Mesenchymal stem cell (in vitro differentiated cells and primary cell): Measurements from ENCODE around the gene ZNF142. TPM values are rescaled to one million over a fixed set of nuclear protein-coding genes. Genes with fewer than 3 reads are reported as not detected.

Experiments
- DNase-seq: peaks from one replicate; pipeline ENCODE4 v3.0.0-alpha.2; 2013
- H2AFZ ChIP-seq: one replicate; pipeline ENCODE4 v1.6.1; 2013; ENCODE audit warnings: low read depth, mild to moderate bottlenecking, control low read depth, inconsistent platforms, low read length, moderate library complexity
- H2AK5ac ChIP-seq: 2 replicates; pipeline ENCODE4 v1.6.1; 2013; ENCODE audit warnings: low read length, moderate library complexity, mild to moderate bottlenecking, inconsistent platforms; ENCODE audit not compliant: severe bottlenecking
- H2BK120ac ChIP-seq: one replicate; pipeline ENCODE4 v1.6.1; 2013; ENCODE audit warnings: low read depth, mild to moderate bottlenecking, inconsistent platforms, low read length, moderate library complexity
- H2BK12ac ChIP-seq, 2 experiments: one replicate each; pipeline ENCODE4 v1.6.1; 2013; ENCODE audit warnings: inconsistent platforms in 2 of 2, low read length in 2 of 2, mild to moderate bottlenecking in 2 of 2, moderate library complexity in 2 of 2, control low read depth in 1 of 2
- H2BK15ac ChIP-seq: one replicate; pipeline ENCODE4 v1.6.1; 2013; ENCODE audit warnings: mild to moderate bottlenecking, low read depth, inconsistent platforms; ENCODE audit not compliant: poor library complexity, severe bottlenecking
- H2BK5ac ChIP-seq: 2 replicates; pipeline ENCODE4 v1.6.1; 2013; ENCODE audit warnings: low read depth, mild to moderate bottlenecking, low read length, control low read depth, inconsistent platforms; ENCODE audit not compliant: poor library complexity, severe bottlenecking
- H3K14ac ChIP-seq, 2 experiments: one replicate each; pipeline ENCODE4 v1.6.1; 2013; ENCODE audit warnings: inconsistent platforms in 2 of 2, low read length in 2 of 2, control low read depth in 1 of 2, mild to moderate bottlenecking in 1 of 2, moderate library complexity in 1 of 2
- H3K18ac ChIP-seq, 2 experiments: one replicate each; pipeline ENCODE4 v1.6.1; 2013; ENCODE audit warnings: inconsistent platforms in 2 of 2, low read length in 2 of 2, control low read depth in 1 of 2, low read depth in 1 of 2, mild to moderate bottlenecking in 1 of 2
- H3K23ac ChIP-seq, 2 experiments: one replicate each; pipeline ENCODE4 v1.6.1; 2013; ENCODE audit warnings: inconsistent platforms in 2 of 2, low read length in 2 of 2, mild to moderate bottlenecking in 2 of 2, moderate library complexity in 2 of 2, control low read depth in 1 of 2
- H3K27ac ChIP-seq: 2 replicates; pipeline ENCODE4 v1.5.1; 2013; ENCODE audit warnings: mild to moderate bottlenecking, moderate library complexity, low read length, control low read depth, inconsistent platforms; ENCODE audit not compliant: poor library complexity, severe bottlenecking
- H3K27me3 ChIP-seq, 2 experiments: 2 replicates each; pipeline versions ENCODE4 v1.6.1 to v1.7.0; 2013; ENCODE audit warnings: low read length in 2 of 2, mild to moderate bottlenecking in 2 of 2, moderate library complexity in 2 of 2, control low read depth in 1 of 2, inconsistent platforms in 1 of 2; ENCODE audit not compliant: control insufficient read depth in 1 of 2, insufficient read depth in 1 of 2
- H3K36me3 ChIP-seq, 2 experiments: 2 replicates each; pipeline versions ENCODE4 v1.6.1 to v1.7.0; 2013; ENCODE audit warnings: low read length in 2 of 2, control low read depth in 1 of 2, inconsistent platforms in 1 of 2, low read depth in 1 of 2, mild to moderate bottlenecking in 1 of 2; ENCODE audit not compliant: insufficient read depth in 2 of 2, control insufficient read depth in 1 of 2
- H3K4ac ChIP-seq, 2 experiments: one replicate each; pipeline ENCODE4 v1.6.1; 2013; ENCODE audit warnings: inconsistent platforms in 2 of 2, low read length in 2 of 2, mild to moderate bottlenecking in 2 of 2, moderate library complexity in 2 of 2, control low read depth in 1 of 2, low read depth in 1 of 2
- H3K4me1 ChIP-seq: 2 replicates; pipeline ENCODE4 v1.6.1; 2013; ENCODE audit warnings: low read depth, low read length, control low read depth; ENCODE audit not compliant: control insufficient read depth, insufficient read depth
- H3K4me2 ChIP-seq: 2 replicates; pipeline ENCODE4 v1.6.1; 2013; ENCODE audit warnings: low read length, mild to moderate bottlenecking, inconsistent platforms; ENCODE audit not compliant: poor library complexity, severe bottlenecking
- H3K4me3 ChIP-seq, 2 experiments: 2 replicates each; pipeline versions ENCODE4 v1.5.1 to v1.7.0; 2013; ENCODE audit warnings: low read length in 2 of 2, mild to moderate bottlenecking in 2 of 2, control low read depth in 1 of 2, low read depth in 1 of 2; ENCODE audit not compliant: insufficient read depth in 1 of 2
- H3K79me1 ChIP-seq: replicated peaks from 2 replicates; pipeline ENCODE4 v1.6.1; 2013; ENCODE audit warnings: mild to moderate bottlenecking, control low read depth, low read length, inconsistent platforms; ENCODE audit not compliant: poor library complexity, severe bottlenecking
- H3K9ac ChIP-seq: 2 replicates; pipeline ENCODE4 v1.7.0; 2013; ENCODE audit warnings: mild to moderate bottlenecking, low read length, moderate library complexity
- H3K9me3 ChIP-seq: 2 replicates; pipeline ENCODE4 v1.7.0; 2013; ENCODE audit warnings: mild to moderate bottlenecking, low read length; ENCODE audit not compliant: control insufficient read depth
- H4K8ac ChIP-seq: one replicate; pipeline ENCODE4 v1.6.1; 2013; ENCODE audit warnings: inconsistent platforms, mild to moderate bottlenecking, low read length, moderate library complexity
- H4K91ac ChIP-seq: one replicate; pipeline ENCODE4 v1.6.1; 2013; ENCODE audit warnings: mild to moderate bottlenecking, low read length, inconsistent platforms
- WGBS: methylation state at CpG from one replicate; pipeline ENCODE4 v1.1.7; 2013; ENCODE audit warnings: mixed read lengths; 5-methylcytosine and 5-hydroxymethylcytosine counted together
- polyA plus RNA-seq, 2 experiments: library from polyadenylated mRNA; stranded (reverse); fragments of 200-250 nt; gene quantifications; one replicate each; pipeline ENCODE4 v1.2.3, GENCODE V29; 2013

Gene ZNF142, protein sequence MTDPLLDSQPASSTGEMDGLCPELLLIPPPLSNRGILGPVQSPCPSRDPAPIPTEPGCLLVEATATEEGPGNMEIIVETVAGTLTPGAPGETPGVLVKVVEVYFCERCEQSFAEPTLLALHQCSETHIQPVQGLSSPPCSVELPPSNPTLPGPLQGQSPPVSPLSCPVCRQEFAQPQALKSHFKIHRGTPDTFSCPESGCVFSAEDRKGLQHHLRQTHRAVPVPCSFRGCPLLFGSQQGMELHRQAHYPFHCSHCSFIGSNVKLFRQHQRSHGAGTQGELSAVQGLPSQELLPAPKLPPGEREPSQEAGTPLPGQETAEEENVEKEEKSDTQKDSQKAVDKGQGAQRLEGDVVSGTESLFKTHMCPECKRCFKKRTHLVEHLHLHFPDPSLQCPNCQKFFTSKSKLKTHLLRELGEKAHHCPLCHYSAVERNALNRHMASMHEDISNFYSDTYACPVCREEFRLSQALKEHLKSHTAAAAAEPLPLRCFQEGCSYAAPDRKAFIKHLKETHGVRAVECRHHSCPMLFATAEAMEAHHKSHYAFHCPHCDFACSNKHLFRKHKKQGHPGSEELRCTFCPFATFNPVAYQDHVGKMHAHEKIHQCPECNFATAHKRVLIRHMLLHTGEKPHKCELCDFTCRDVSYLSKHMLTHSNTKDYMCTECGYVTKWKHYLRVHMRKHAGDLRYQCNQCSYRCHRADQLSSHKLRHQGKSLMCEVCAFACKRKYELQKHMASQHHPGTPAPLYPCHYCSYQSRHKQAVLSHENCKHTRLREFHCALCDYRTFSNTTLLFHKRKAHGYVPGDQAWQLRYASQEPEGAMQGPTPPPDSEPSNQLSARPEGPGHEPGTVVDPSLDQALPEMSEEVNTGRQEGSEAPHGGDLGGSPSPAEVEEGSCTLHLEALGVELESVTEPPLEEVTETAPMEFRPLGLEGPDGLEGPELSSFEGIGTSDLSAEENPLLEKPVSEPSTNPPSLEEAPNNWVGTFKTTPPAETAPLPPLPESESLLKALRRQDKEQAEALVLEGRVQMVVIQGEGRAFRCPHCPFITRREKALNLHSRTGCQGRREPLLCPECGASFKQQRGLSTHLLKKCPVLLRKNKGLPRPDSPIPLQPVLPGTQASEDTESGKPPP (N-terminal part only)
- 9.8 TPM for polyA plus RNA-seq (2013, experiment 1 of 2)
- polyA plus RNA-seq (2013, experiment 2 of 2), result 9.0 TPM

DNA sequence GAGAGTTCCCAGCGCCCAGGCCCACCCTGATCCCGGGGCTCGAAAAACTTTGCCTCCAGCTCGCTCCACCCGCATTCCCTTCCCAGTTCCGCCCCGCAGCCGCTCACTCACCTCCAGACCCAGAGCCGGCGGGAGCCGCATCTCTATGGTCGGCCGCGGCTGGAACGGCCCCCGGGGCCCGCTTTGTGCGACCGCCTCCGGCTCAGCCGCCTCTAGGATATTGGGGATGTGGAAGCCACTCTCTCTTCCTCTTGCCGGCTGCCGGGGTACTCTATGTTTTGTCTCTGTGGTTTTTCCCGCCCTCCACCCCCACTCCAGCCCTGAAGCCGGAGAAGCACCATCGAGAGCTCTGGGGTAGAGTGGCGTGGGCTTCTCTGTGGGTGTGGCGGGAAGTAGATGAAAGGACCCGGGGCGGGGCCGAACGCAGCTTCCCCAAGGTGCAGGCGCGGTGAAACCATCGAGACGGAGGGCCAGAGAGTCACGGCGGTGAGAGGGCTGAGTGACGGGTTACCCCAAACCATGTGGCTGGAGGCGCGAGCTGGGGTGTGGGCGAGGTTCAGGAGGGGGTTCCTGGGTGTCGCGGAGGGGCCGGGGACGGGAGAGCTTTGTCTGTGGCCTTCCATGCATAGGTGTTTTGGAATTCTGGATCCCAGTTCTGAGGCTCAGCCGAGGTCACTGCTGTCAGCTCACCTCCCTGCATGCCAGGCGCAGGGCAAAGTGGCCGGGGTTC is at the start of gene ZNF142, which contains the start of gene BCS1L:
TSS of gene ZNF142 (minus strand) at position 366 of the 730 bp plus-strand sequence. CDS start 3,194 bp downstream, outside the sequence.
TSS of gene BCS1L (plus strand) at position 426 of the 730 bp plus-strand sequence. CDS start 1,305 bp downstream, outside the sequence.
- Histone ChIP-seq H3K4me1 (no peaks in the 10 kb centered on the region), H3K9ac (peak within 1 kb of the TSS; percentile 90), H4K8ac (peak within 1 kb of the TSS; percentile 82), H3K18ac (peak within 1 kb of the TSS in 1 of 2 experiments; percentile 76), H2BK120ac (no peak within 1 kb of the TSS), H3K27ac (peak within 1 kb of the TSS; percentile 63), H3K14ac (peak within 1 kb of the TSS in 1 of 2 experiments; percentile 41), H3K4me2 (peak within 1 kb of the TSS; percentile 85), H2BK15ac (peak within 1 kb of the TSS; percentile 33), H4K91ac (no peak within 1 kb of the TSS), H2BK5ac (no peak within 1 kb of the TSS), H3K4me3 (peak within 1 kb of the TSS; percentile 69 to 97), H3K4ac (peak within 1 kb of the TSS; percentile 1 to 76), H3K36me3 (peaks cover 56 to 69% of the 10 kb centered on the region in 2 experiments), H3K79me1 (peaks cover 37% of the 10 kb centered on the region), H2BK12ac (peak within 1 kb of the TSS in 1 of 2 experiments; percentile 10), H3K9me3 (no peaks in the 10 kb centered on the region), H3K27me3 (no peaks in the 10 kb centered on the region), H2AFZ (peak within 1 kb of the TSS; percentile 95), H2AK5ac (no peak within 1 kb of the TSS), H3K23ac (no peak within 1 kb of the TSS)
- under 1% methylated on average over 36 of the region's 49 CpGs for WGBS
- peak; percentile 74 for DNase-seq

DNA sequence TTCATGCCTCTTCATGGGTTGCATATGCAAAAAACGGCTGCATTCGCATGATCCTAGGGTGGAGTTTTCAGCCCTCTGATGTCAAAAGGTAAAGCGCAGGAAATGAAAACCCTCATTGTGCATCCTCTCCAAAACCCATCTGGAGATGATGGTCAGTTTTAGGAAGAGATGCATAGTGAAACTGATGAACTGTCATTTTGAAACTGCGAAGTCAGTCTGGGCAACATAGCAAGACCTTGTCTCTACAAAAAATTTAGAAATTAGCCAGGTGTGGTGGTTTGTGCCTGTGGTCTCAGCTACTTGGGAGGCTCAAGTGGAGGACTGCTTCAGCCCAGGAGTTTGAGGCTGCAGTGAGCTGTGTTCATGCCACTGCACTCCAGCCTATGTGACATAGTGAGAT is 48.7 kb upstream of the ZNF142 start:
- Histone ChIP-seq H3K23ac (no peak overlapping the region), H3K4me2 (no peak overlapping the region), H2BK5ac (no peak overlapping the region), H3K36me3 (no peaks in the 10 kb centered on the region), H2BK15ac (no peak overlapping the region), H2BK120ac (no peak overlapping the region), H4K8ac (no peak overlapping the region), H3K27ac (no peak overlapping the region), H3K9ac (no peak overlapping the region), H3K27me3 (no peaks in the 10 kb centered on the region), H3K9me3 (no peaks in the 10 kb centered on the region), H3K14ac (no peak overlapping the region), H3K18ac (no peak overlapping the region), H4K91ac (no peak overlapping the region), H2BK12ac (no peak overlapping the region), H3K4ac (no peak overlapping the region), H2AFZ (no peak overlapping the region), H3K4me3 (no peak overlapping the region), H3K79me1 (peaks cover 2% of the 10 kb centered on the region), H2AK5ac (no peak overlapping the region), H3K4me1 (peaks cover 4% of the 10 kb centered on the region)
- no peak for DNase-seq
- WGBS, result 99% methylated on average over 4 of the region's 4 CpGs

DNA sequence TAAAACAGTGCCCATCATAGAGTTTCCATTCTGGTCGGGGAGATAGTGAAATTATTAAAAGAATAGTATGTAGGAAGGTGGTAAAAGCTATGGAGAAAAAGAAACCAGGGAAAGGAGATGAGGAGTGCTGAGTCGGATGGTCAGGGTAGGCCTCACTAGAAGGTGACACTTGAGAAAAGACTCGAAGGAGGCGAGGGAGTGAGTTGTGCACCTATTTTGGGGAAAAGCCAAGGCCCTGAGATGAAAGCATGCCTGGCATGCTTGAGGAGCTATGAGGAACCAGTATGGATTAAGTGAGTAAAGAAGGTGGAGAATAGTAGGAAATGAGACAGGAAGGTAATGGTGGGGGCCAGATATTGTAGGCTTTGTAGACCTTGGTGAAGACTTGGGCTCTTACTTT is 43.9 kb upstream of the ZNF142 start:
- no peak overlapping the region for H2BK12ac ChIP-seq
- H3K27me3 ChIP-seq, result no peaks in the 10 kb centered on the region
- no peak for DNase-seq
- H3K79me1 ChIP-seq, result peaks cover 4% of the 10 kb centered on the region
- H3K36me3 ChIP-seq, result peaks cover 19 to 32% of the 10 kb centered on the region in 2 experiments
- H2AFZ ChIP-seq, result no peak overlapping the region
- H2AK5ac ChIP-seq, result no peak overlapping the region
- no peak overlapping the region for H2BK120ac ChIP-seq
- no peak overlapping the region for H4K8ac ChIP-seq
- no peak overlapping the region for H3K4ac ChIP-seq
- H3K27ac ChIP-seq, result no peak overlapping the region
- no peak overlapping the region for H2BK15ac ChIP-seq
- no peak overlapping the region for H4K91ac ChIP-seq
- H3K4me3 ChIP-seq, result no peak overlapping the region
- H3K4me2 ChIP-seq, result no peak overlapping the region
- no peak overlapping the region for H3K18ac ChIP-seq
- 89% methylated on average over 4 of the region's 4 CpGs for WGBS
- no peak overlapping the region for H3K14ac ChIP-seq
- no peaks in the 10 kb centered on the region for H3K9me3 ChIP-seq
- H3K9ac ChIP-seq, result no peak overlapping the region
- no peak overlapping the region for H3K23ac ChIP-seq
- no peaks in the 10 kb centered on the region for H3K4me1 ChIP-seq
- no peak overlapping the region for H2BK5ac ChIP-seq
